Measurements from ENCODE around the gene TRERF1.
A peak's percentile ranks its signal among the peaks of the same experiment; 100 is the strongest.
"Not testable (repeated sequence)": the region's sequence is repeated elsewhere in the genome, so short reads cannot be mapped to it uniquely, and the experiment has no call there.

The TRERF1 gene

DNA sequence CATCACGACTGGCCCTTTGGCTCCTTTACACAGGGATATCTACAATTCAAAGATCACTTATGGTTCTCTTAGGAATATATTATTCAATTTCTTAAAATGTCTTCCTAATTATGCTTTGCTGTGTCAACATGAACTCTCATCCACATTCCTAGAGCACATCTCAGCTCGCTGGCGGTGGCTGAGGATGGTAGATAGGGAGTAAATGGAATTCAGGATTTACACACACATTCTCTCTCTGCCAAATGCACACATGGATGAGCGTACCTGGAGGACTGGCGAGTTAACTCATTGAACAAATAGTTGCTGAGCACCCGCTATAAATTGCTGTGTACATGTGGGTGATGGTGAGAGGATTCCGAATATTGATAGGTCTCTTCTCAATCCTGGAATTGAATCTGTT, 229.3 kb downstream of the TRERF1 start:
- no peak for DNase-seq (ENCODE audit: low spot score)

DNA sequence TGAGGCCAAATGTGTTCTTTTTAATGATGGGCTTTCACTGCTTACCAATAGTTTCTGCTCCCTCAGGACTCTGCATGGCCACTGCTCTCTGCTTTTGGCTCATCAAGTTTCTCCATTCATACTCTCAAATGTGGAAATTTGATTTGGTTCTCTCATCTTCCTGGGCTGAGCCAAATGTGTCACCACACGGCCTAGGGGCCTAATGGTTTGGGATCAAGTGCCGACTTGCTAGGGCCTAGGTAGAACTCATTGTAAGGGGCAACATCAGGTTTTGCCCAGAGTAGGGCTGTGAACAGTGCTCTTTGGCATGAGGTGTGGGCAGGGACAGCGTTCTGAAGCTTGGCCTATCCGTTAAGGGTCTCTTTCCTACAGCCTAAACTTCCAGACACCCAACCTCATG, 230.2 kb downstream of the TRERF1 start:
- DNase-seq (ENCODE audit: low spot score): no peak

DNA sequence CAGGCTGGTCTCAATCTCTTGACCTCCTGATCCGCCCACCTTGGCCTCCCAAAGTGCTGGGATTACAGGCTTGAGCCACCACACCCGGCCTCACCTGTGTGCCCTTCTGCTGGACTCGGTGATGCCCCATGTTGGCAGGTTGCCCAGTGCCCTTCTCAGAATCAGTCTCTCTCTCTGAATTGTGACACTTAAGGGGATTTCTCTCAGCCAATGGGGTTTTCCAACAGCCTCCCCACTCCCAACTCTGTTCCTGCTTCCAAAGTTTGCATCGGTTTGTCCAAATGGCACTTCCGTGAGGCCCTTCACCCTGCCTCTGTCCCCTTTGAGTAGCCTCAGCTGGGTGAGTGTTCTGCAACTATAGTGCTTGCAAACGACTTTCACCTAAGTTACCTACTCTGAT, 230.9 kb downstream of the TRERF1 start:
- no peak for DNase-seq (ENCODE audit: low spot score)

DNA sequence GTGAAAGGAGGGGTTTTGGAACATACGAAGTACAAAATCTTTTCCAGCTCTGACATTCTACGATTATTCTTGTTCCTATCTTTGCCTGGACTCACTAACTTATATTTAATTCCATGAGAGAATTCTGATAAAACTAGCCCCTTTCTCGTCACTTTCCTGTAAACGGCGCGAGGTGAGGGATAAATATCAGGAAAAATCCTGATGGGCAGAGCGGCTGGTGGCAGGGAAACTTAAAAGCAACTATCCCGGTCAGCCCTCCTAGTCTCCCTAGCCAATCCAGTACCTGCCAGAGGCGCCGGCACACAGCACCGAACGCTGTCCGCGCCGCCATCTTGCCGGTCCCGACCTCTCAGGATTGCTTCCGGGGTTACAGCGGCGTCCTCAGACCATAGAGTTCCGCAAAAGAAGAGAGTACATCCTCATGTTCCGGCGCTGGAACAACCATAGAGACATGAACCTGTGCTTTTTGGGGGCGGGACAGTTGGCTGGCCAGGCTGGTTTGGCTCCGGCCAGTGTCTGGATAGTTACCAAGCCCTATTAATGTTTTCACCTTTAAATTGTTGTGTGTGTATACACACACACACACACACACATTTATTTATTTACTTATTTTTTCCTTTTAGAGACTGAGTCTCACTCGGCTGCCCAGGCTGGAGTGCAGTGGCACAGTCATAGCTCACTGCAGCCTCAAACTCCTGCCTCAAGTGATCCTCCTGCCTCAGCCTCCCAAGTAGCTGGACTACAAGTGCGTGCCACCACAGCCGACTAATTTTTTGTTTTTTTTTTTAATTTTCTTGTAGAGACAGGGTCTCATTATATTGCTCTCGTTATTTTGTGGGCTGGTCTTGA, 234.0 kb downstream of the TRERF1 start, which contains the start of gene MRPS10:
Gene MRPS10 (minus strand): TSS at position 343 of the 849 bp plus-strand sequence. CDS start 12 bp downstream, at position 331.
- peak; percentile 93 for DNase-seq (ENCODE audit: low spot score)

DNA sequence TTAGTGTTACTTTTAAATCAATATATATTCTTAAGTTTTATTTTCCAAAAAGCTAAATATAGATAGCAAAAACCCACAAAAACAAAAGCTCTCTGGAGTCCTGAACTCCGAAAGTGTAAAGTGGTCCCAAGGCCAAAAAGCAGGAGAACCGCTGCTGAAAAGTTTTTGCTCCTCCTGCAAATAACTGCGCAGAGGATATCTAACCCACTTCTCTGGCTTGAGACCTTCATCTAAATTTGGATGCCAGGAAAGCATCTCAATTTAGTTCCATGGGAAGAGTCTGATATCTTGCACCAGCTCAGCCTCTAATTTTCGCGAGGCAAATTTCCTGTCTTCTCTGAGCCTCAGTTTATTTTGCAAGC, 234.6 kb downstream of the TRERF1 start:
- DNase-seq (ENCODE audit: low spot score): no peak

DNA sequence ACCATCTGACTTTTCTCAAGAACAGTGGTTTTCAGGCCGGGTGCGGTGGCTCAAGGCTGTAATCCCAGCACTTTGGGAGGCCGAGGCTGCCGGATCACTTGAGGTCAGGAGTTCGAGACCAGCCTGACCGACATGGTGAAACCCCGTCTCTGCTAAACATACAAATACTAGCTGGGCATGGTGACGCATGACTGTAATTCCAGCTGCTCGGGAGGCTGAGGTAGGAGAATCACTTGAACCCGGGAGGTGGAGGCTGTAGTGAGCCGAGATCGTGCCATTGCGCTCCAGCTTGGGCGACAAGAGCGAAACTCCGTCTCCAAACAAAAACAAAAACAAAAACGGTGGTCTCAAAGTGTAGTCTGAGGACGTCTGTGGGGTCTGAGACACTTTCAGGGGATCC, 235.2 kb downstream of the TRERF1 start:
- DNase-seq (ENCODE audit: low spot score): not testable (repeated sequence)

DNA sequence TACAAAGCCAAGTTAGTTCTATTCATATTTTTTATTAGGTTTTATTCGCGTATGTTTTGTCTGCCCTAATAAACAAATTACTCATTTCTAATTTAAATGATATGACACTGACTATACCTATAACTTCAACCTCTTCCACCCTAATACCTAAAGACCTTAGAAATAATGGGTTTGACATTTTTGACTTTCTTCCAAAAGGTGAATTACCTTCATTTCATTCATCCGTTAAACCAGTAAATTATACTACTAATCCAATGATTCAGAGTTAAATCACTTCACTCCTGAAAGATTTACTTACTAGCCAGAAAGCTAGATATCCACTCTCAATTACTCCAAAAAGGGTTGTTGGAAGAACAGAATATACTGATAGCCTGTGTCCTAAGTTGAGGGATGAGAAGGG, 239.3 kb downstream of the TRERF1 start:
- no peak for DNase-seq (ENCODE audit: low spot score)

DNA sequence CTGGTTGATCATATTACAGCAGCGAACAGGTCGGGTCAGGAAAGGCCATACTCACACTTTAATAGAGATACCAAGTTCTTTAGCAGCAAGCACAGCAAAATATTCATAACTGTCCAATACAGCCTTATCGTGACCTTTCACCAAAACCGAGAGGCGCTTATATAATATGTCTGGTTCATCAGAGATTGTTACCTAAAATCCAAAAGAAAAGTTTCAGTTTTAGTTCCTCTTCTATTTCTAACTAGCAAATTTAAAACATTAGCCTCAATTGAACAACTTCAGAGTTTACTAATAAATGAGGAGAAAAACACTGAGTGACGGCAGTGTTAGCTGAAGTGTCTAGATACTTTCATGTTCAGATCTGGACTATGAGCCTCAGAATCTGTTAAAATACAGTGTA, 240.0 kb downstream of the TRERF1 start:
- no peak for DNase-seq (ENCODE audit: low spot score)

DNA sequence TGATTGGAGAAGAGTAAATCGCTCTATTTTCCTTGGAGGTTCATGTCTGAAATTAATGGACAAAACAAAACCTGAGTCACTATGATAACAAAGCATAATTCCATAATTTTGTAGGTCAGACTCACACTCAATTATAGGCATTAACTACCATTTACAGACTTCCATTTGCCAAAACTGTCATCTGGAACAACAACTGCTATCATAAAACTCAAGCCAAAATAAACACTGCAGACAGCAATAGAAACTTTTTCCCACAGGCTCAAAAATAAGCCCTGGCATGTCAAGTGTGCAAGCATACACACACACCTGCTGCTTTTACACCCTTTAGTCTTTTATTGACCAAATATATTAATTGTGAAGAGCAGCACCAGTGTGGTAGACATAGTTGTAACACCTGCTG, 241.2 kb downstream of the TRERF1 start:
- DNase-seq (ENCODE audit: low spot score): no peak

DNA sequence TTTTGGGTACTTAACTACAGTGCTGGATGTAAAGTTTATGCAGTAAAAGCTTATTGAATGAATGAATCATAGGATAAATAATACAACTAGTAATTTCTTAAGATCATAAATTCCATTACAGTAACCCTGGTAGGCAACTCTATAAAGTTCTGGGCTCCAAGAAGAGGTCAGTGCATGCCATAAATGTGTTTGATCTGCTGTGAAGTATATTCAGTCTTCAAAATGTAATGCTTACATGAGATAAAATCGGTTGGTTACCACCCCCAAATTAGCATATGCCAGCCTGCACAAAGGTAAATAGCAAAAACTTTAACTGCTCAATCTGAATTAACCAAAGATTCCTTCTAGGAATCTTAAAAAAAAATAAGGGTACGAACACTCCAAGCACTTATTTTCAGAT, 244.2 kb downstream of the TRERF1 start:
- not testable (repeated sequence) for DNase-seq (ENCODE audit: low spot score)

DNA sequence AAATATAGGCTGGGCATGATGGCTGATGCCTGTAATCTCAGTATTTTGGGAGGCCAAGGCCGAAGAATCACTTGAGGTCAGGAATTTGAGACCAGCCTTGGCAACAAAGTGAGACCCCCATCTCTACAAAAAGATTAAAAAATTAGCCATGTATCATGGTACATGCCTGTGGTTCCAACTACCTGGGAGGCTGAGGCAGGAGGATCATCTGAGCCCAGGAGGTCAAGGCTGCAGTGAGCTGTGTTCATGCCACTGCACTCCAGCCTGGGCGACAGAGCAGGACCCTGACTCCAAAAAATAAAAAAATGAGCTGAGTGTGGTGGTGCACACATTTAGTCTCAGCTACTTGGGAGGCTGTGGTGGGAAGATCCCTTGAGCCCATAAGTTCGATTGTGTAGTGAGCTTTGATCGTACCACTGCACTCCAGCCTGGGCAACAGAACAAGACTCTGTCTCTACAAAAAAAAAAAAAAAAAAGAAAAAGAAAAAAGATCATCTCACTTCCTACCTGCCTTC, 246.9 kb downstream of the TRERF1 start:
- DNase-seq (ENCODE audit: low spot score): no peak

DNA sequence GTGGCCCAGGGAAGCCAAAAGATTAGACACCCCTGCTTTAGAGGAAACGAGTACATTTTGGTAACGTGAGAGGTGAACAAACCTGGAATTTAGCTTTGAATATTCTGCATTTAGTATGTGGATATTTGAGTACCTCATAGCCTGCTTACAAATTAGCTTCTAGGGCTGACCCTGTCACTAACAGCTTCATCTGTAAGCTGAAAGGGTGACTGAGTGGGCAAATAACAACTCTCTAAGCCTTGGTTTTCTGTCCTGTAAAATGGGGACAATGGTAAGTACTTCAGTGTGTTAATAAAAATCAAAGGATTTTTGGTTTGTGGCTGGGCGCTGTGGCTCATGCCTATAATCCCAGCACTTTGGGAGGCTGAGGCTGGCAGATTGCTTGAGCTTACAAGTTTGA, 248.5 kb downstream of the TRERF1 start:
- DNase-seq (ENCODE audit: low spot score): no peak

DNA sequence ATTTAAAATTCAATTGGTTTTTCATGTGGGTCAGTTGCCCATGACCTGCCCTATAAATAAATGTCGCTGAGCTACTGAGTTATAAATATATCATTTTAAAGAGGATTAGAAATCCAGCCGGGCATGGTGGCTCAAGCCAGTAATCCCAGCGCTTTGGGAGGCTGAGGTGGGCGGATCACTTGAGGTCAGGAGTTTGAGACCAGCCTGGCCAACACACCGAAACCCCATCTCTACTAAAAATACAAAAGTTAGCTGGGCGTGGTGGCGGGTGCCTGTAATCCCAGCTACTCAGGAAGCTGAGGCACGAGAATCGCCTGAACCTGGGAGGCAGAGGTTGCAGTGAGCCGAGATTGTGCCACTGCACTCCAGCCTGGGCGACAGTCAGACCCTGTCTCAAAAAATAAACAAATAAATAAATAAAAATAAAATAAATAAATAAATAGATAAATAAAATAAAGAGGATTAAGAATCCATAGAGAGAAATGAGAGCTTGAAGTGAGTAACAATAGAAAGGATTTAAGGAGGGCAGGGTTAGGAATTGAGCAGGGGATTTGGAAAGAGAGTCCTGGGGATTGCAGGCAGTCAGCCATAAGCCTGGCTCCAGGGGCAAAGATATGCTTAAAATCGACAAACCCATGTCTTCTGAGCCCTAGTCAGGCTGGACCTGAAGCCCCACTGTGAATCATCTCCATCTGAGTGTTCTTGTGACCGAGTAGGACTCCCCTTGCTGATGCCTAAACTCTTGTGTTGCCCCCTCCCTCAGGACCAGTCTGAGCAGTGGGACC, 249.4 kb downstream of the TRERF1 start:
- DNase-seq (ENCODE audit: low spot score): not testable (repeated sequence)

DNA sequence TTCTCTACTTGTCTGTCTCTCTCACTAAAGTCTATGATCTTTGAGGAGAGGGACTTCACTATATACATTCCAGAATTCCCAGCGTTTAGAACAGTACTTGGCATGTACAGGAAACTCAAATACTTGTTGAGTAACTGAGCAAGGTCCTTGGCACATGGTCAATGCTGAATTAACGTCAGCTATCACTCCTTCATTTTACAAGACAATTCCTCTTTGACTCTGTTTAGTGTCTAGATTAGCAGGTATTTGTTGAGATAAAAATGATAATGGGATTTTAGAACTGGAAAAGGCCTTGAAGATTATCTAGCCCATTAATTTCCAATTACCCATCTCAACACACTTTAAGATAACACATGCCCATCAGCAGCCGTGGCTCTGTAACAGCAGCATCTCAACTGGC, 250.3 kb downstream of the TRERF1 start:
- DNase-seq (ENCODE audit: low spot score): no peak

DNA sequence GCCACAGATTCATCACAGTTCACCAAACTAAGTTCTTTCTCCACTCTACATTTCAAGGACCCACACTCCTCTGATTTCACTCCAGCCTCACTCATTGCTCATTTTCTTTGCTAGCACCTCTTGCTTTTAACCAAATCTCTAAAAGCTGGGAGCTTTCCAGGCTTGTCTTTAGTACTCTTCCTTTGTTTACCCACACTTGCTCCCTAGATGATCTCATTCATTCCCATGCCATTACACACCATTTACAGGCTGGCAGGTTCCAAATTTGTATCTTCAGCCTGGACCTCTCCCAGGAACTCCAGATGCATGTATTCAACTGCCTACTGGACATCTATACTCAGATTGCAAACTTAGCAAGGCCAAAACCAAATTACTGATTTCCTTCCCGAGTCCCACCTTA, 251.7 kb downstream of the TRERF1 start:
- no peak for DNase-seq (ENCODE audit: low spot score)

DNA sequence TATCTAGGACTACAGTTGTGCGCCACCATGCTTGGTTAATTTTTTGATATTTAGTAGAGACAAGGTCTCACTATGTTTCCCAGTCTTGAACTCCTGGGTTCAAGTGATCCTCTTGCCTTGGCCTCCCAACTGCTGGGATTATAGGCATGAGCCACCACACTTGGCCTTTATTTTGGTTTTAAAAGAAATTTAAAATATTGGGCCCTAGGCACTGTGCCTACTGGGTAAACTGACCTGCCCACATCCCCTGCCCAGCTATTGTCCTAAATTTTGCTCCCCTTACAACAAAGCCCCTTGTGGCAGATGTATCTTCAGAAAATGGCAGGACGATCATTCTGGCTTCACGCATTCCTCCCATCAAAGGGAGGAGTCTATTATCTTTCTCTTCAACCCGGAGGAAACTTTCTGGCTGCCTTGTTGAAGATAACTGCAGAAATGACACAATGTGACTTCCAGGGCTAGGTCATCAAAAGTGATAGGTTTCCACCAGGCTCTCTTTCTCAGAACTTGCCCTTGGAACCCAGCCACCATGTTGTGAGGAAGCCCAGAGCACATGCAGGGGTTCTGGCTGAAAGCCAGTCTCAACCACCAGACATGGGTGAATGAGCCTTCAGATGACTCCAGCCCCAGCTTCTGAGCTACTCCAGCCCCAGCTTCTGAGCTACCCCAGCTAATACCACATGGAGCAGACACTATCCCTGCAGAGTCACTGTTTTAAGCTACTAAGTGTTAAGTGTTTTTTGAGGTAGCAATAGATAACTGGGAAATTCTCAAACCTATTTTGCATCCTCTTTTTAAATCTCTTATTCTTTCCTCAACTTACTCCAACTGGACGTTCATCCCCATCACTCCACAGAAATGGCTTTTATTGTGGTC, 252.4 kb downstream of the TRERF1 start:
- no peak for DNase-seq (ENCODE audit: low spot score)

DNA sequence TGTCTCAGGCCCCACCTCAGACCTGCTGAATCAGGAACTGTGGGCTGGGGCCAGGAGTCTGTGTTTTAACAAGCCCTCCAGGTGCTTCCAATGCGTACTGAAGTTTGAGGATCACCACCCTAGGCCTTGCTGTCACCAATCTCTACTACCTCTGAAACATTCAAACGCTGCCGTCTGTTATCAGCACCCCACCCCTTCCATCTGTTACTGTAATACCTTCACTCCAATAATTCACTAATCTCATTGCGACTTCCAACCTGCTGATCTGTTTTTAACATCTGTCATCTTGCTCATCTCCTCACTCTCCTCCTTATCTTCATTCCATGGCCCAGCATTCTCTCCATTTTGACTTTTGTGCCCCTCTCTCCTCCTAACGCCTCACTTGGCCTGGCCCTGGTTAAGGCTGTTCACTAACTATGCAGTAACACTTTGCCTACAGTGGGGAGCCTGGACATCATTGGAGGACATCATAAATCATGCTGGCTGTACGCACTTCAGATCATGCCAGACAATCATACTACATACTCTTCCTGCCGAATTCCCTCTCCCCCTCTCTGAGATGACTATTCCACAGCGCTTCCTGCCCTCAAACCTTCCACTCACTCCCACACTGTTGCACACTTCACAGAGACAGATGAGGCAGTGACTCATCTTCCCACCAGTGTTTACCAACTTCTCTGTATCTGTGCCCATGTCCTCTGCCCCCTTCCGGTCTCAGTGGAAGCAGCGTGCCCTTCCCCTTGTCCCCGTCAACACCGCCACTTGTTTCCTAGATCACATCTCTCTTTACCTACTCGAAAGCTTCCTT, 254.0 kb downstream of the TRERF1 start:
- peak; percentile 8 for DNase-seq (ENCODE audit: low spot score)

DNA sequence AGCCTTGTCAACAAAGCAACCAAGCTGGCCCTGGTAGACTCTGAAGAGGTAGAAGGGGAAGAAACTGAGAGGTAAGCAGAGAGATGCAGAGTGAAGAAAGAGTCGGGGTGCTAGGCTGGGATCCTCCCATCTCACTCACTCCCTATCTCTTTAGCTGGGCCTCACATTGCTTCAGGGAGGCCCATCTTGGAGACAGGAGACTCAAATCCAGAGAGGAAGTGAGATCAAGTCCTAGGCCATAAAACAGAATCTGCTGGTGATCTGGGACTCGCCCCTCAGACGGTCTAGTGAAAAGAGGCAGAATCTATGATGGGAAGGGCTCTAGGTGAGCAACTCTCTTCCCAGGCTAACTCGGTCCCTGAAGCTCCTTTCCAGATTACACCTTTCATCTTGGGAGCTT, 256.3 kb downstream of the TRERF1 start:
- no peak for DNase-seq (ENCODE audit: low spot score)

DNA sequence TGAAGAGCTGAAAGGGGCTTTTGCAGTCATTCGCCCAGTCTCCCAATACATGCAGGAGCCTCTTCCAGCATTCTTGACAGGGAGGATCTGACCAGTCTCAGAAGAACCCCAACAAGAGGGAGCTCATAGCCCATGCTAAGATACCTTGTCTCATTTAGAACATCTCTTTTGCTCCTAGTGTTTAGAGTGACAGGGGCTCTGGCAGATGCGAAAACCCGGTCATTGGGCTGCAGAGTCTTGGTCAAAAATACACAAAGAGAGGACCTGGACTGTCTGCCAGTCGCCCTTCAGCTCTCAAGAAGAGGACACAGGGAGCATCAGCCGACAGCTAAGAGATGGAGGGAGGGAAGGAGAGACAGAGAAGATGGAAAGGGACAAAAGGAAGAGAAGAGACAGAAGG, 257.7 kb downstream of the TRERF1 start:
- no peak for DNase-seq (ENCODE audit: low spot score)

DNA sequence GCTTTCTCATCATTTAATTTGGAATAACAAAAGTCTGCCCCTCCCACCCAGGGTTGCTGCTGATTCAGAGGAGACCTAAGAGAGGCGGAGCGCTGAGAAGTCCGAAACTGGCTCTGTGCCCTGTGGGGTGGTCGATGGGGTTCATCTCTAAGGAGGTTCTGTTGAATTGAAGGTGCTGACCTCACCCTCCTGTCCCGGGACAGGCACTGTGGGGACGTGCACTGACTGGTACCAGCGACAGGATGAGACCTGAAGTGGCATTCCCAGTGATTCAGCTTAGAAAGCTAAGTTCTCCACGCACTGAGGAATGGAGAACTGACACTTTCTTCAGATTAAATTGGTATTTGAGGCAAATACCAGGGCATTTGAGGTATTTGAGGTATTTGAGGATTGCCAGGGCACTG, 258.2 kb downstream of the TRERF1 start:
- no peak for DNase-seq (ENCODE audit: low spot score)

DNA sequence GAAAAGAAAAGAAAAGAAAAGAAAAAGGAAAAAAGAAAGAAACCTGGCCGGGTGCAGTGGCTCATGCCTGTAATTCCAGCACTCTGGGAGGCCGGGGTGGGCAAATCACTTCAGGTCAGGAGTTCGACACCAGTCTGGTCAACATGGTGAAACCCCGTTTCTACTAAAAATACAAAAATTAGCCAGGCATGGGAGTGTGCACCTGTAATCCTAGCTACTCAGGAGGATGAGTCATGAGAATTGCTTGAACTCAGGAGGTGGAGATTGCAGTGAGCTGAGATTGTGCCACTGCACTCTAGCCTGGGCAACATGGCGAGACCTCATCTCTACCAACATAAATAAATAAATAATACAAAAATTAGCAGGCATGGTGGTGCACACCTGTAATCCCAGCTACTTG, 259.3 kb downstream of the TRERF1 start:
- not testable (repeated sequence) for DNase-seq (ENCODE audit: low spot score)

Data from CD4-positive, alpha-beta T cell treated with Interleukin-15 for 4 hours (primary cell).